IPS-18a (cell line): ENCODE measurements around the gene CACNG8.

Experiments
- H3K27ac ChIP-seq: one replicate; pipeline ENCODE4 v1.5.1; 2013; ENCODE audit warnings: low read length
- H3K27me3 ChIP-seq: one replicate; pipeline ENCODE4 v1.6.1; 2013; ENCODE audit warnings: mild to moderate bottlenecking, low read length; ENCODE audit not compliant: control insufficient read depth, insufficient read depth
- H3K36me3 ChIP-seq: one replicate; pipeline ENCODE4 v1.6.1; 2013; ENCODE audit warnings: low read depth, low read length; ENCODE audit not compliant: control insufficient read depth
- H3K4me1 ChIP-seq: one replicate; pipeline ENCODE4 v1.6.1; 2013; ENCODE audit warnings: low read depth, low read length; ENCODE audit not compliant: control insufficient read depth
- H3K4me3 ChIP-seq: one replicate; pipeline ENCODE4 v1.5.1; 2013; ENCODE audit warnings: low read length
- H3K9ac ChIP-seq: one replicate; pipeline ENCODE4 v1.6.1; 2013; ENCODE audit warnings: mild to moderate bottlenecking, low read length, moderate library complexity
- H3K9me3 ChIP-seq: one replicate; pipeline ENCODE4 v1.6.1; 2013; ENCODE audit warnings: low read depth, low read length; ENCODE audit not compliant: control insufficient read depth

CACNG8 gene

GRCh38 chr19:53962887-53963431 is at the start of gene CACNG8:
Gene CACNG8 (plus strand): TSS chr19:53962937.
- H3K27me3 ChIP-seq: peaks cover 4% of the 10 kb centered on the region
- no peaks in the 10 kb centered on the region for H3K9me3 ChIP-seq
- no peak within 1 kb of the TSS for H3K27ac ChIP-seq
- peak within 1 kb of the TSS; percentile 84 for H3K4me3 ChIP-seq
- peaks cover 28% of the 10 kb centered on the region for H3K36me3 ChIP-seq
- H3K4me1 ChIP-seq: peaks cover 11% of the 10 kb centered on the region
- H3K9ac ChIP-seq: peak within 1 kb of the TSS; percentile 48

DNA sequence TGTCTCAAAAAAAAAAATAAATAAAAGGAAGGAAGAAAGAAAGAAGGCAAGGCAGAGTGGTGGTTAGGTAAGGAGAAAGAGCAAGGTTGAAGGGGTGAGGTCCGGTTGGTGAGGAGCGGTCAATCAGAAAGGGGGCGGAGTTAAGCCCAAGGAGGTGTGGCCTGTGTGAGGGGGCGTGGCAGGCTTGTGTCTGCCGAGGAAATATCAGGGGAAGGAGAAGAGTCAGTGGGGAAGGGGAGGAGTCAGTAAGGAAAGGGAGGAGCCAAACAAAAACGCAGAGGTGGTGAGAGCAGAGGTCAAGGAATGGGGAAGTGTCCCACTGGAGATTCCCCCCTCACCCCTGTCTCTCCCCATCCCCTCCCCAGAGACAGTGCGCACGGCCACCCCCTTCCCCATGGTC is 47.7 kb upstream of the CACNG8 start:
- Histone ChIP-seq H3K4me1 (peaks cover 3% of the 10 kb centered on the region), H3K9me3 (no peaks in the 10 kb centered on the region), H3K27ac (no peak overlapping the region), H3K27me3 (peaks cover 7% of the 10 kb centered on the region), H3K9ac (no peak overlapping the region), H3K36me3 (peaks cover 37% of the 10 kb centered on the region), H3K4me3 (no peak overlapping the region)

- H3K9ac ChIP-seq: no peak overlapping the region
- peaks cover under 1% of the 10 kb centered on the region for H3K27me3 ChIP-seq
- H3K27ac ChIP-seq: no peak overlapping the region
- H3K36me3 ChIP-seq: peaks cover 37% of the 10 kb centered on the region
- no peak overlapping the region for H3K4me3 ChIP-seq
- no peaks in the 10 kb centered on the region for H3K4me1 ChIP-seq
- H3K9me3 ChIP-seq: no peaks in the 10 kb centered on the region
These were observed 46.7 kb upstream of the CACNG8 start for GRCh38 chr19:53916004-53916403.

GRCh38 chr19:53917356-53917755 is 45.4 kb upstream of the CACNG8 start:
- H3K36me3 ChIP-seq: peaks cover 37% of the 10 kb centered on the region
- no peak overlapping the region for H3K4me3 ChIP-seq
- no peak overlapping the region for H3K27ac ChIP-seq
- no peaks in the 10 kb centered on the region for H3K4me1 ChIP-seq
- H3K9me3 ChIP-seq: no peaks in the 10 kb centered on the region
- H3K9ac ChIP-seq: no peak overlapping the region
- no peaks in the 10 kb centered on the region for H3K27me3 ChIP-seq

- no peaks in the 10 kb centered on the region for H3K4me1 ChIP-seq
- peaks cover 23% of the 10 kb centered on the region for H3K36me3 ChIP-seq
- H3K4me3 ChIP-seq: no peak overlapping the region
- H3K9me3 ChIP-seq: no peaks in the 10 kb centered on the region
- H3K9ac ChIP-seq: no peak overlapping the region
- no peak overlapping the region for H3K27ac ChIP-seq
- no peaks in the 10 kb centered on the region for H3K27me3 ChIP-seq
These were observed 35.0 kb upstream of the CACNG8 start for GRCh38 chr19:53927739-53928138.

GRCh38 chr19:53936029-53936428 is 26.7 kb upstream of the CACNG8 start:
- no peak overlapping the region for H3K4me3 ChIP-seq
- H3K9me3 ChIP-seq: no peaks in the 10 kb centered on the region
- H3K36me3 ChIP-seq: peaks cover 5% of the 10 kb centered on the region
- no peak overlapping the region for H3K9ac ChIP-seq
- H3K27ac ChIP-seq: no peak overlapping the region
- H3K4me1 ChIP-seq: peaks cover 4% of the 10 kb centered on the region
- no peaks in the 10 kb centered on the region for H3K27me3 ChIP-seq

DNA sequence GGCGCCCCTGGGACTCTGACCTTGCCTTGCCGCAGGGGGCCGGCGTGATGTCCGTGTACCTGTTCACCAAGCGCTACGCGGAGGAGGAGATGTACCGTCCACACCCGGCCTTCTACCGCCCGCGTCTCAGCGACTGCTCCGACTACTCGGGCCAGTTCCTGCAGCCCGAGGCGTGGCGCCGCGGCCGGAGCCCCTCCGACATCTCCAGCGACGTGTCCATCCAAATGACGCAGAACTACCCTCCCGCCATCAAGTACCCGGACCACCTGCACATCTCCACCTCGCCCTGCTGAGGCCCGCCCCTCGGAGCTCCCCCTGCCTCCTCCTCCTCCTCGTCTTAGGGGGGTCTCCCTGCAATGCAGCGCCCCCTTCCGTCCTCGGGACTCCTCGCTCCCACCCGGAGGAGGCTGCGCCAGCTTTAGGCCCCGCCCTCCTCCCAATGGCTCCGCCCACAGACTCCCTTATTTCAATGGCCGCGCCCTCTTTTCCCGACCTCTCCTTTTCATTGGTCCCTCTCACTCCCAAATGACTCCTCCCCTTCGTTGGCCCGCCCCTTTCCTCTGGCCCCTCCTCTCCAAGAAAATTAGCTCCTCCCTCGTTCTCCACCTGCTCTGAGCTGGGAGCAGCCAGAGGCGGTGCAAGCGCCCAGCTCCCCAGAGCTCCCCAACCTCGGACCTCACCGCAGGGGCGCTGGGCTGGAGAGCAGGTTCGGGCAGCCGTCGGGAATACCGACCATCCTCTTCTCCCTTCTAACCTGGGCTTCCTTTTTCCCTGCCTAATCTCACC is 20.5 kb upstream of the CACNG8 start:
- Histone ChIP-seq H3K4me1 (peaks cover 9% of the 10 kb centered on the region), H3K9me3 (no peaks in the 10 kb centered on the region), H3K4me3 (peak overlapping the region; percentile 94), H3K9ac (peak overlapping the region; percentile 80), H3K27me3 (no peaks in the 10 kb centered on the region), H3K27ac (peak overlapping the region; percentile 72), H3K36me3 (no peaks in the 10 kb centered on the region)

GRCh38 chr19:53944416-53944815 is 18.3 kb upstream of the CACNG8 start:
- Histone ChIP-seq H3K27ac (no peak overlapping the region), H3K36me3 (no peaks in the 10 kb centered on the region), H3K9ac (no peak overlapping the region), H3K4me1 (peaks cover 13% of the 10 kb centered on the region), H3K27me3 (no peaks in the 10 kb centered on the region), H3K9me3 (no peaks in the 10 kb centered on the region), H3K4me3 (no peak overlapping the region)

DNA sequence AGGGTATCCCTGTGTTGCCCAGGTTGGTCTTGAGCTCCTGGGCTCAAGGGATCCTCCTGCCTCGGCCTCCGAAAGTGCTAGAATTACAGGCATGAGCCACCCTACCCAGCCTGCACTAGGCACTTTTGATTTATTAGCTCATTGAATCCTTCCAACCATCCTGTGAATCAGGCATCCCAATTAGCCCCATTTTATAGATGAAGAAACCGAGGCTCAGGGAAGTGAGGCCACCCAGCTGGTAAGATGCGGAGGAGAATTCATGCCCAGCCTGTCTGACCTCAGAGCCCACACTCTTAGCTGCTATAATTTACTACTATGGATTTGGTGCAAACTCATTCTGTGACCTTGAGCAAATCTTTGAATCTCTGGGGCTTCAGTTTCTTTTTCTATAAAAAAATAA is 17.8 kb upstream of the CACNG8 start:
- no peak overlapping the region for H3K9ac ChIP-seq
- peak overlapping the region; percentile 36 for H3K4me3 ChIP-seq
- H3K36me3 ChIP-seq: no peaks in the 10 kb centered on the region
- H3K27ac ChIP-seq: no peak overlapping the region
- no peaks in the 10 kb centered on the region for H3K27me3 ChIP-seq
- H3K4me1 ChIP-seq: peaks cover 13% of the 10 kb centered on the region
- H3K9me3 ChIP-seq: no peaks in the 10 kb centered on the region

- peaks cover 13% of the 10 kb centered on the region for H3K4me1 ChIP-seq
- no peak overlapping the region for H3K27ac ChIP-seq
- no peaks in the 10 kb centered on the region for H3K9me3 ChIP-seq
- no peaks in the 10 kb centered on the region for H3K27me3 ChIP-seq
- H3K9ac ChIP-seq: no peak overlapping the region
- H3K36me3 ChIP-seq: no peaks in the 10 kb centered on the region
- peak overlapping the region; percentile 36 for H3K4me3 ChIP-seq
These were observed 17.3 kb upstream of the CACNG8 start for GRCh38 chr19:53945441-53945840.

GRCh38 chr19:53945998-53946397 is 16.7 kb upstream of the CACNG8 start:
- peak overlapping the region; percentile 36 for H3K4me3 ChIP-seq
- no peaks in the 10 kb centered on the region for H3K27me3 ChIP-seq
- no peaks in the 10 kb centered on the region for H3K36me3 ChIP-seq
- H3K27ac ChIP-seq: no peak overlapping the region
- H3K9me3 ChIP-seq: no peaks in the 10 kb centered on the region
- H3K9ac ChIP-seq: no peak overlapping the region
- H3K4me1 ChIP-seq: peaks cover 13% of the 10 kb centered on the region

- no peaks in the 10 kb centered on the region for H3K9me3 ChIP-seq
- no peak overlapping the region for H3K4me3 ChIP-seq
- H3K36me3 ChIP-seq: no peaks in the 10 kb centered on the region
- H3K9ac ChIP-seq: no peak overlapping the region
- no peaks in the 10 kb centered on the region for H3K27me3 ChIP-seq
- peaks cover 13% of the 10 kb centered on the region for H3K4me1 ChIP-seq
- H3K27ac ChIP-seq: no peak overlapping the region
These were observed 15.1 kb upstream of the CACNG8 start for GRCh38 chr19:53947624-53948023.
